ENCODE results near the gene ZNF821.
"Not testable (repeated sequence)": the region's sequence is repeated elsewhere in the genome, so short reads cannot be mapped to it uniquely, and the experiment has no call there.

Gene ZNF821

GRCh38 chr16:71899171-71899570 lies 15.2 kb upstream of the ZNF821 start:
- DNase-seq: no peak

GRCh38 chr16:71896764-71897368 lies 12.9 kb upstream of the ZNF821 start:
- no peak for DNase-seq

- no peak for DNase-seq
These were observed 11.8 kb upstream of the ZNF821 start for GRCh38 chr16:71895679-71896365.

GRCh38 chr16:71894921-71895678 lies 11.1 kb upstream of the ZNF821 start, which contains the start of gene IST1:
Gene IST1 (plus strand): TSS chr16:71895531. CDS start chr16:71915641, 20,110 bp downstream.
- DNase-seq: peak; percentile 98

GRCh38 chr16:71894229-71894920 lies 10.4 kb upstream of the ZNF821 start:
- peak; percentile 50 for DNase-seq

- DNase-seq: no peak
These were observed 9.9 kb upstream of the ZNF821 start for GRCh38 chr16:71893888-71894228.

- DNase-seq: no peak
These were observed 5.2 kb upstream of the ZNF821 start for GRCh38 chr16:71889147-71889546.

GRCh38 chr16:71885261-71885650 lies 1.3 kb upstream of the ZNF821 start:
- DNase-seq: no peak

GRCh38 chr16:71883168-71883848 lies 674 bp downstream of the ZNF821 start:
- peak; percentile 17 for DNase-seq

GRCh38 chr16:71882505-71883167 lies 1.3 kb downstream of the ZNF821 start:
- peak; percentile 75 for DNase-seq

GRCh38 chr16:71880176-71880575 lies 3.8 kb downstream of the ZNF821 start:
- no peak for DNase-seq

GRCh38 chr16:71878911-71879310 lies 5.1 kb downstream of the ZNF821 start:
- no peak for DNase-seq

- no peak for DNase-seq
These were observed 10.8 kb downstream of the ZNF821 start for GRCh38 chr16:71873199-71873598.

GRCh38 chr16:71870818-71871217 lies 13.2 kb downstream of the ZNF821 start:
- no peak for DNase-seq

- no peak for DNase-seq
These were observed 14.9 kb downstream of the ZNF821 start for GRCh38 chr16:71869089-71869488.

GRCh38 chr16:71867939-71868338 lies 16.0 kb downstream of the ZNF821 start:
- no peak for DNase-seq

- not testable (repeated sequence) for DNase-seq
These were observed 16.8 kb downstream of the ZNF821 start for GRCh38 chr16:71867175-71867574.

GRCh38 chr16:71865173-71865863 lies 18.7 kb downstream of the ZNF821 start:
- no peak for DNase-seq

GRCh38 chr16:71863995-71864394 lies 20.0 kb downstream of the ZNF821 start:
- no peak for DNase-seq

- DNase-seq: no peak
These were observed 24.0 kb downstream of the ZNF821 start for GRCh38 chr16:71859762-71860521.

Measured in NCI-H2171 (cell line).